ENCODE results near the gene GTF3C2. TPM values are rescaled to one million over a fixed set of nuclear protein-coding genes. Genes with fewer than 3 reads are reported as not detected.

GTF3C2 gene
- total and polyA plus RNA-seq, 2 of the 13 experiments (the other 11 are each of a cell fraction or from before 2014, with no cell fraction given) = 77.5 to 130 TPM

GRCh38 chr2:27356382-27357181, at the start of gene GTF3C2 (continued):
- TF ChIP-seq, protein P1, sequence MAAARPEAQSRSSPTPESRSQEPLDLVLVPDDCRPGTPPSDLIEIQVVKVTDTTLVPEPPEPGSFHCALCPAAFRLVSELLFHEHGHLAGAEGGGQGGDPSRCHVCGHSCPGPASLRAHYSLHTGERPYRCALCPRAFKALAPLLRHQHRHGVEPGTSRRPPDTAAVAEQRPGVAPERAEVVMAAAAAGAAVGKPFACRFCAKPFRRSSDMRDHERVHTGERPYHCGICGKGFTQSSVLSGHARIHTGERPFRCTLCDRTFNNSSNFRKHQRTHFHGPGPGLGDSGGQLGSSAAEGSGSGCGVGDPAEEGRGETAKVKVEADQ (CRISPR knock-in tag; IDR thresholded peaks at IDR 0.05; ENCODE audit: borderline replicate concordance) = no peak
- TF ChIP-seq GATAD1 (CRISPR knock-in tag; IDR thresholded peaks at IDR 0.05) = peak; percentile 96
- TF ChIP-seq TBP (CRISPR knock-in tag; IDR thresholded peaks at IDR 0.05) = no peak
- peak; percentile 90 for TF ChIP-seq POLR2G (IDR thresholded peaks at IDR 0.05; ENCODE audit: low read depth, low read length)
- TF ChIP-seq U2AF1 (optimal IDR thresholded peaks at IDR 0.05; ENCODE audit: low read depth, low read length) = no peak
- TF ChIP-seq RARA (CRISPR knock-in tag; IDR thresholded peaks at IDR 0.05) = peak; percentile 29; the same call in 1 of the 2 replicates
- TF ChIP-seq, protein P2, sequence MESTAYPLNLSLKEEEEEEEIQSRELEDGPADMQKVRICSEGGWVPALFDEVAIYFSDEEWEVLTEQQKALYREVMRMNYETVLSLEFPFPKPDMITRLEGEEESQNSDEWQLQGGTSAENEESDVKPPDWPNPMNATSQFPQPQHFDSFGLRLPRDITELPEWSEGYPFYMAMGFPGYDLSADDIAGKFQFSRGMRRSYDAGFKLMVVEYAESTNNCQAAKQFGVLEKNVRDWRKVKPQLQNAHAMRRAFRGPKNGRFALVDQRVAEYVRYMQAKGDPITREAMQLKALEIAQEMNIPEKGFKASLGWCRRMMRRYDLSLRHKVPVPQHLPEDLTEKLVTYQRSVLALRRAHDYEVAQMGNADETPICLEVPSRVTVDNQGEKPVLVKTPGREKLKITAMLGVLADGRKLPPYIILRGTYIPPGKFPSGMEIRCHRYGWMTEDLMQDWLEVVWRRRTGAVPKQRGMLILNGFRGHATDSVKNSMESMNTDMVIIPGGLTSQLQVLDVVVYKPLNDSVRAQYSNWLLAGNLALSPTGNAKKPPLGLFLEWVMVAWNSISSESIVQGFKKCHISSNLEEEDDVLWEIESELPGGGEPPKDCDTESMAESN (CRISPR knock-in tag; conservative IDR thresholded peaks at IDR 0.05) = peak; percentile 93
- no peak for TF ChIP-seq RCOR2 (CRISPR knock-in tag; IDR thresholded peaks at IDR 0.05)
- peak; percentile 58; the same call in 1 of the 2 replicates for TF ChIP-seq ZNF780A (CRISPR knock-in tag; IDR thresholded peaks at IDR 0.05)
- TF ChIP-seq, protein P3, sequence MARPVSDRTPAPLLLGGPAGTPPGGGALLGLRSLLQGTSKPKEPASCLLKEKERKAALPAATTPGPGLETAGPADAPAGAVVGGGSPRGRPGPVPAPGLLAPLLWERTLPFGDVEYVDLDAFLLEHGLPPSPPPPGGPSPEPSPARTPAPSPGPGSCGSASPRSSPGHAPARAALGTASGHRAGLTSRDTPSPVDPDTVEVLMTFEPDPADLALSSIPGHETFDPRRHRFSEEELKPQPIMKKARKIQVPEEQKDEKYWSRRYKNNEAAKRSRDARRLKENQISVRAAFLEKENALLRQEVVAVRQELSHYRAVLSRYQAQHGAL (CRISPR knock-in tag; IDR thresholded peaks at IDR 0.05; ENCODE audit: not compliant biosample characterization) = no peak
- TF ChIP-seq ZNF704 (CRISPR knock-in tag; IDR thresholded peaks at IDR 0.05; ENCODE audit: borderline replicate concordance) = peak; percentile 88; the same call in 1 of the 2 replicates
- peak; percentile 54; the same call in 1 of the 2 replicates for TF ChIP-seq MIXL1 (CRISPR knock-in tag; IDR thresholded peaks at IDR 0.05)
- TF ChIP-seq CHCHD3 (CRISPR knock-in tag; IDR thresholded peaks at IDR 0.05) = no peak
- TF ChIP-seq ZNF510 (CRISPR knock-in tag; IDR thresholded peaks at IDR 0.05; ENCODE audit: low read depth) = peak; percentile 82
- TF ChIP-seq, protein P4, sequence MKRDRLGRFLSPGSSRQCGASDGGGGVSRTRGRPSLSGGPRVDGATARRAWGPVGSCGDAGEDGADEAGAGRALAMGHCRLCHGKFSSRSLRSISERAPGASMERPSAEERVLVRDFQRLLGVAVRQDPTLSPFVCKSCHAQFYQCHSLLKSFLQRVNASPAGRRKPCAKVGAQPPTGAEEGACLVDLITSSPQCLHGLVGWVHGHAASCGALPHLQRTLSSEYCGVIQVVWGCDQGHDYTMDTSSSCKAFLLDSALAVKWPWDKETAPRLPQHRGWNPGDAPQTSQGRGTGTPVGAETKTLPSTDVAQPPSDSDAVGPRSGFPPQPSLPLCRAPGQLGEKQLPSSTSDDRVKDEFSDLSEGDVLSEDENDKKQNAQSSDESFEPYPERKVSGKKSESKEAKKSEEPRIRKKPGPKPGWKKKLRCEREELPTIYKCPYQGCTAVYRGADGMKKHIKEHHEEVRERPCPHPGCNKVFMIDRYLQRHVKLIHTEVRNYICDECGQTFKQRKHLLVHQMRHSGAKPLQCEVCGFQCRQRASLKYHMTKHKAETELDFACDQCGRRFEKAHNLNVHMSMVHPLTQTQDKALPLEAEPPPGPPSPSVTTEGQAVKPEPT (CRISPR knock-in tag; IDR thresholded peaks at IDR 0.05; ENCODE audit: low read depth) = peak; percentile 17; the same call in 1 of the 2 replicates
- TF ChIP-seq, protein P5, sequence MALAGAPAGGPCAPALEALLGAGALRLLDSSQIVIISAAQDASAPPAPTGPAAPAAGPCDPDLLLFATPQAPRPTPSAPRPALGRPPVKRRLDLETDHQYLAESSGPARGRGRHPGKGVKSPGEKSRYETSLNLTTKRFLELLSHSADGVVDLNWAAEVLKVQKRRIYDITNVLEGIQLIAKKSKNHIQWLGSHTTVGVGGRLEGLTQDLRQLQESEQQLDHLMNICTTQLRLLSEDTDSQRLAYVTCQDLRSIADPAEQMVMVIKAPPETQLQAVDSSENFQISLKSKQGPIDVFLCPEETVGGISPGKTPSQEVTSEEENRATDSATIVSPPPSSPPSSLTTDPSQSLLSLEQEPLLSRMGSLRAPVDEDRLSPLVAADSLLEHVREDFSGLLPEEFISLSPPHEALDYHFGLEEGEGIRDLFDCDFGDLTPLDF (CRISPR knock-in tag; IDR thresholded peaks at IDR 0.05) = peak; percentile 63
- TF ChIP-seq ZC3H4 (CRISPR knock-in tag; IDR thresholded peaks at IDR 0.05; ENCODE audit: borderline replicate concordance) = peak; percentile 81; the same call in 1 of the 2 replicates
- peak; percentile 71; the same call in 1 of the 2 replicates for TF ChIP-seq AHR (CRISPR knock-in tag; IDR thresholded peaks at IDR 0.05)
- no peak for TF ChIP-seq ZBTB8A (CRISPR knock-in tag; IDR thresholded peaks at IDR 0.05; ENCODE audit: borderline replicate concordance, low read depth)
- TF ChIP-seq ZNF557 (CRISPR knock-in tag; IDR thresholded peaks at IDR 0.05) = peak; percentile 19; the same call in 1 of the 2 replicates
- TF ChIP-seq ZNF563 (CRISPR knock-in tag; IDR thresholded peaks at IDR 0.05) = peak; percentile 87; the same call in 1 of the 2 replicates
- no peak for TF ChIP-seq ZNF709 (CRISPR knock-in tag; IDR thresholded peaks at IDR 0.05)
